Tibial artery (tissue), 4 donors: ENCODE results near the gene RNF26.

ENCODE experiments used
- DNase-seq, 2 donors: peaks; one replicate each; pipeline ENCODE4 v3.0.0-alpha.2; 2019
- H3K27ac ChIP-seq, 2 donors: fragments of 200-600 bp; sonication (generic) in 1 of 2; 1 replicate in 1 of 2; 2 replicates in 1 of 2; pipeline ENCODE4 v1.5.1; 2018 to 2019; ENCODE audit warnings: mild to moderate bottlenecking in 1 of 2
- H3K27me3 ChIP-seq, 2 donors: fragments of 200-600 bp; sonication (generic) in 1 of 2; one replicate each; pipeline versions ENCODE4 v1.5.1 to v1.6.0; 2016 to 2019
- H3K36me3 ChIP-seq, 3 donors: fragments of 200-600 bp; sonication (generic) in 2 of 3; one replicate each; pipeline ENCODE4 v1.5.1; 2016 to 2019; ENCODE audit warnings: mild to moderate bottlenecking in 2 of 3
- H3K4me1 ChIP-seq, 4 donors: fragments of 200-600 bp; sonication (generic) in 2 of 4; 1 replicate in 3 of 4; 2 replicates in 1 of 4; pipeline ENCODE4 v1.5.1; 2016 to 2019
- H3K4me3 ChIP-seq, 2 donors: fragments of 200-600 bp; sonication (generic) in 1 of 2; 1 replicate in 1 of 2; 2 replicates in 1 of 2; pipeline ENCODE4 v1.5.1; 2018 to 2019; ENCODE audit warnings: mild to moderate bottlenecking in 2 of 2
- H3K9me3 ChIP-seq, 3 donors: fragments of 200-600 bp; sonication (generic) in 1 of 3; one replicate each; pipeline ENCODE4 v1.5.1; 2016 to 2019
- CTCF ChIP-seq, 2 experiments: fragments of 200-600 bp in 1 of 2; fragments of 450-650 bp in 1 of 2; IDR thresholded peaks; one replicate each; pipeline ENCODE4 v1.5.1; 2017 to 2019; ENCODE audit warnings: antibody characterized with exemption in 2 of 2, mild to moderate bottlenecking in 1 of 2, moderate library complexity in 1 of 2
- intact Hi-C: fragments of 100-400 bp; cut with DNase I; formaldehyde crosslinking; loops from one replicate; pipeline ENCODE4 v1.15.0; 2023; ENCODE audit warnings: low total_unique reads

Gene RNF26

GRCh38 chr11:119334174-119334930, at the start of gene RNF26:
TSS of gene RNF26 (plus strand) at chr11:119334527. CDS start at chr11:119335123, 596 bp downstream.
- peak; percentile 97 for DNase-seq
- Histone ChIP-seq H3K27me3 (no peaks in the 10 kb centered on the region), H3K36me3 (peaks cover 0 to 13% (median 0%) of the 10 kb centered on the region in 3 donors), H3K9me3 (no peaks in the 10 kb centered on the region), H3K27ac (peak within 1 kb of the TSS; percentile 89 to 92), H3K4me3 (peak within 1 kb of the TSS; percentile 97 to 98), H3K4me1 (peaks cover 0 to 51% (median 33%) of the 10 kb centered on the region in 4 donors)
- peak in 1 of 2 experiments; percentile 6 for TF ChIP-seq CTCF (IDR thresholded peaks at IDR 0.05)
- intact Hi-C loops: no loop called here

GRCh38 chr11:119285431-119285830, 48.9 kb upstream of the RNF26 start:
- H3K27ac ChIP-seq: no peak overlapping the region
- intact Hi-C loops: loop anchor here (10.0 kb wide), 1 partner anchor 81 kb away; the partner anchor contains the start of gene CBL
- no peak for DNase-seq
- H3K36me3 ChIP-seq: peaks cover 21 to 56% (median 47%) of the 10 kb centered on the region in 3 donors
- no peaks in the 10 kb centered on the region for H3K27me3 ChIP-seq
- no peak overlapping the region for H3K4me3 ChIP-seq
- TF ChIP-seq CTCF (IDR thresholded peaks at IDR 0.05): no peak
- H3K9me3 ChIP-seq: no peaks in the 10 kb centered on the region
- peaks cover 0 to 7% (median under 1%) of the 10 kb centered on the region in 4 donors for H3K4me1 ChIP-seq

GRCh38 chr11:119288219-119288618, 46.1 kb upstream of the RNF26 start:
- Histone ChIP-seq H3K27me3 (no peaks in the 10 kb centered on the region), H3K4me1 (peaks cover 0 to 7% (median under 1%) of the 10 kb centered on the region in 4 donors), H3K36me3 (peaks cover 30 to 69% (median 57%) of the 10 kb centered on the region in 3 donors), H3K4me3 (no peak overlapping the region), H3K9me3 (peaks cover 0 to 7% (median 0%) of the 10 kb centered on the region in 3 donors), H3K27ac (no peak overlapping the region)
- intact Hi-C loops: loop anchor here (10.0 kb wide), 1 partner anchor 83 kb away; the partner anchor contains the start of gene CBL
- TF ChIP-seq CTCF (IDR thresholded peaks at IDR 0.05): no peak
- DNase-seq: no peak

- Histone ChIP-seq H3K36me3 (peaks cover 23 to 59% (median 45%) of the 10 kb centered on the region in 3 donors), H3K27me3 (no peaks in the 10 kb centered on the region), H3K4me1 (no peaks in the 10 kb centered on the region), H3K27ac (no peak overlapping the region), H3K4me3 (no peak overlapping the region), H3K9me3 (peaks cover 0 to 7% (median 0%) of the 10 kb centered on the region in 3 donors)
- TF ChIP-seq CTCF (IDR thresholded peaks at IDR 0.05): no peak
- intact Hi-C loops: no loop called here
- no peak for DNase-seq
These were observed 43.3 kb upstream of the RNF26 start for GRCh38 chr11:119290894-119291497.

- TF ChIP-seq CTCF (IDR thresholded peaks at IDR 0.05): no peak
- no peak overlapping the region for H3K27ac ChIP-seq
- H3K36me3 ChIP-seq: peaks cover 14 to 56% (median 41%) of the 10 kb centered on the region in 3 donors
These were observed 40.9 kb upstream of the RNF26 start for GRCh38 chr11:119293461-119293860.

More at GRCh38 chr11:119293461-119293860, 40.9 kb upstream of the RNF26 start:
- H3K4me3 ChIP-seq: no peak overlapping the region
- intact Hi-C loops: no loop called here
- peaks cover 0 to 7% (median 0%) of the 10 kb centered on the region in 3 donors for H3K9me3 ChIP-seq
- H3K27me3 ChIP-seq: no peaks in the 10 kb centered on the region
- peaks cover 0 to 9% (median 7%) of the 10 kb centered on the region in 4 donors for H3K4me1 ChIP-seq
- no peak for DNase-seq
